Dendritic cell treated with granulocyte-macrophage colony-stimulating factor and Interleukin-4, amounts not matched to agents 40 ng/mL and 50 ng/mL, for 4 days (primary cell): ENCODE data around the gene PRORP.

Source experiments
- H3K27ac Mint-ChIP-seq: one replicate; pipeline ENCODE4 v1.8.0; 2022; ENCODE audit warnings: mild to moderate bottlenecking, mixed read lengths
- H3K27me3 Mint-ChIP-seq: one replicate; pipeline ENCODE4 v1.8.0; 2022; ENCODE audit warnings: mild to moderate bottlenecking, mixed read lengths
- H3K36me3 Mint-ChIP-seq: one replicate; pipeline ENCODE4 v1.8.0; 2022; ENCODE audit warnings: low read depth, mixed read lengths
- H3K4me1 Mint-ChIP-seq: one replicate; pipeline ENCODE4 v1.8.0; 2022; ENCODE audit warnings: low read depth, mixed read lengths
- H3K4me3 Mint-ChIP-seq: one replicate; pipeline ENCODE4 v1.8.0; 2022; ENCODE audit warnings: mild to moderate bottlenecking, moderate library complexity, mixed read lengths
- H3K9me3 Mint-ChIP-seq: one replicate; pipeline ENCODE4 v1.8.0; 2022; ENCODE audit warnings: mixed read lengths
- intact Hi-C: fragments of 100-400 bp; cut with micrococcal nuclease; formaldehyde crosslinking; loops from one replicate; pipeline ENCODE4 v1.15.0; 2022

Gene PRORP

GRCh38 chr14:35121026-35121886 is 1.1 kb upstream of the PRORP start:
- intact Hi-C loops, result loop anchor here (5.0 kb wide), 2 partner anchors 74 to 286 kb away; partner anchors contain the start of gene FAM177A1
- H3K27me3 Mint-ChIP-seq, result no peaks in the 10 kb centered on the region
- H3K4me3 Mint-ChIP-seq, result peak overlapping the region; percentile 90
- peak overlapping the region; percentile 99 for H3K27ac Mint-ChIP-seq
- no peaks in the 10 kb centered on the region for H3K9me3 Mint-ChIP-seq
- peaks cover 71% of the 10 kb centered on the region for H3K36me3 Mint-ChIP-seq
- peaks cover 62% of the 10 kb centered on the region for H3K4me1 Mint-ChIP-seq

GRCh38 chr14:35122696-35123387 is 490 bp downstream of the PRORP start:
- Mint-ChIP-seq H3K4me3 (peak overlapping the region; percentile 90), H3K9me3 (no peaks in the 10 kb centered on the region), H3K36me3 (peaks cover 74% of the 10 kb centered on the region), H3K27me3 (no peaks in the 10 kb centered on the region), H3K4me1 (peaks cover 53% of the 10 kb centered on the region), H3K27ac (peak overlapping the region; percentile 99)
- intact Hi-C loops, result loop anchor here (2.0 to 5.0 kb wide), 5 partner anchors 76 to 284 kb away; partner anchors contain the start of genes FAM177A1, PSMA6 and SRP54

GRCh38 chr14:35123388-35123703 is 994 bp downstream of the PRORP start:
- intact Hi-C loops, result loop anchor here (2.0 to 5.0 kb wide), 5 partner anchors 76 to 284 kb away; partner anchors contain the start of genes FAM177A1, PSMA6 and SRP54
- Mint-ChIP-seq H3K27ac (peak overlapping the region; percentile 99), H3K9me3 (no peaks in the 10 kb centered on the region), H3K27me3 (no peaks in the 10 kb centered on the region), H3K36me3 (peaks cover 74% of the 10 kb centered on the region), H3K4me1 (peaks cover 53% of the 10 kb centered on the region), H3K4me3 (peak overlapping the region; percentile 90)

- H3K27ac Mint-ChIP-seq, result no peak overlapping the region
- no peaks in the 10 kb centered on the region for H3K9me3 Mint-ChIP-seq
- peaks cover 75% of the 10 kb centered on the region for H3K36me3 Mint-ChIP-seq
- H3K4me3 Mint-ChIP-seq, result no peak overlapping the region
- no peaks in the 10 kb centered on the region for H3K27me3 Mint-ChIP-seq
- H3K4me1 Mint-ChIP-seq, result peaks cover 51% of the 10 kb centered on the region
- intact Hi-C loops, result loop anchor here (5.0 kb wide), 2 partner anchors 77 to 283 kb away; partner anchors contain the start of gene FAM177A1
Measured at GRCh38 chr14:35124127-35124526, 1.8 kb downstream of the PRORP start.

- H3K36me3 Mint-ChIP-seq, result peaks cover 89% of the 10 kb centered on the region
Measured at GRCh38 chr14:35133542-35134328, 11.4 kb downstream of the PRORP start.

GRCh38 chr14:35134329-35135123 is 12.2 kb downstream of the PRORP start:
- Mint-ChIP-seq H3K27me3 (no peaks in the 10 kb centered on the region), H3K4me3 (no peak overlapping the region), H3K36me3 (peaks cover 81% of the 10 kb centered on the region), H3K9me3 (peaks cover 10% of the 10 kb centered on the region), H3K27ac (no peak overlapping the region), H3K4me1 (peaks cover 14% of the 10 kb centered on the region)
- intact Hi-C loops, result no loop called here

More at GRCh38 chr14:35133542-35134328, 11.4 kb downstream of the PRORP start:
- Mint-ChIP-seq H3K27ac (no peak overlapping the region), H3K9me3 (peaks cover 10% of the 10 kb centered on the region), H3K4me3 (no peak overlapping the region), H3K4me1 (peaks cover 15% of the 10 kb centered on the region), H3K27me3 (no peaks in the 10 kb centered on the region)
- intact Hi-C loops, result no loop called here

GRCh38 chr14:35138585-35138984 is 16.2 kb downstream of the PRORP start:
- peaks cover 14% of the 10 kb centered on the region for H3K4me1 Mint-ChIP-seq
- no peaks in the 10 kb centered on the region for H3K9me3 Mint-ChIP-seq
- no peaks in the 10 kb centered on the region for H3K27me3 Mint-ChIP-seq
- H3K4me3 Mint-ChIP-seq, result no peak overlapping the region
- H3K36me3 Mint-ChIP-seq, result peaks cover 55% of the 10 kb centered on the region
- H3K27ac Mint-ChIP-seq, result no peak overlapping the region
- intact Hi-C loops, result no loop called here

- Mint-ChIP-seq H3K27me3 (no peaks in the 10 kb centered on the region), H3K4me1 (peaks cover 7% of the 10 kb centered on the region), H3K4me3 (no peak overlapping the region), H3K27ac (no peak overlapping the region), H3K36me3 (peaks cover 31% of the 10 kb centered on the region), H3K9me3 (no peaks in the 10 kb centered on the region)
- intact Hi-C loops, result loop anchor here (2.0 to 10.0 kb wide), 2 partner anchors 174 to 272 kb away; no protein-coding TSS in a partner anchor
Measured at GRCh38 chr14:35140718-35141581, 18.6 kb downstream of the PRORP start.

GRCh38 chr14:35144029-35144428 is 21.7 kb downstream of the PRORP start:
- Mint-ChIP-seq H3K4me1 (no peaks in the 10 kb centered on the region), H3K27ac (no peak overlapping the region), H3K27me3 (no peaks in the 10 kb centered on the region), H3K36me3 (peaks cover 25% of the 10 kb centered on the region), H3K4me3 (no peak overlapping the region), H3K9me3 (no peaks in the 10 kb centered on the region)
- intact Hi-C loops, result loop anchor here (10.0 kb wide), 1 partner anchor 171 kb away; no protein-coding TSS in a partner anchor

- Mint-ChIP-seq H3K4me3 (no peak overlapping the region), H3K9me3 (no peaks in the 10 kb centered on the region), H3K27ac (no peak overlapping the region), H3K4me1 (peaks cover 5% of the 10 kb centered on the region), H3K36me3 (peaks cover 40% of the 10 kb centered on the region), H3K27me3 (no peaks in the 10 kb centered on the region)
- intact Hi-C loops, result loop anchor here (10.0 kb wide), 1 partner anchor 168 kb away; no protein-coding TSS in a partner anchor
Measured at GRCh38 chr14:35146711-35147149, 24.4 kb downstream of the PRORP start.

- no peak overlapping the region for H3K27ac Mint-ChIP-seq
- no peak overlapping the region for H3K4me3 Mint-ChIP-seq
- intact Hi-C loops, result loop anchor here (10.0 kb wide), 1 partner anchor 168 kb away; no protein-coding TSS in a partner anchor
- H3K9me3 Mint-ChIP-seq, result no peaks in the 10 kb centered on the region
- H3K4me1 Mint-ChIP-seq, result peaks cover 5% of the 10 kb centered on the region
- no peaks in the 10 kb centered on the region for H3K27me3 Mint-ChIP-seq
- peaks cover 42% of the 10 kb centered on the region for H3K36me3 Mint-ChIP-seq
Measured at GRCh38 chr14:35147186-35147585, 24.8 kb downstream of the PRORP start.

GRCh38 chr14:35147711-35148110 is 25.4 kb downstream of the PRORP start:
- Mint-ChIP-seq H3K27me3 (no peaks in the 10 kb centered on the region), H3K4me1 (peaks cover 5% of the 10 kb centered on the region), H3K4me3 (no peak overlapping the region), H3K9me3 (no peaks in the 10 kb centered on the region), H3K27ac (no peak overlapping the region), H3K36me3 (peaks cover 47% of the 10 kb centered on the region)
- intact Hi-C loops, result loop anchor here (10.0 kb wide), 1 partner anchor 167 kb away; no protein-coding TSS in a partner anchor
